ELF-1 (cell line): ENCODE data around the gene AGMO.
"Not testable (repeated sequence)": the region's sequence is repeated elsewhere in the genome, so short reads cannot be mapped to it uniquely, and the experiment has no call there.

Source experiments
- DNase-seq: peaks from one replicate; pipeline ENCODE4 v3.0.0-alpha.2; 2016; ENCODE audit warnings: low read depth, low spot score

Gene AGMO

DNA sequence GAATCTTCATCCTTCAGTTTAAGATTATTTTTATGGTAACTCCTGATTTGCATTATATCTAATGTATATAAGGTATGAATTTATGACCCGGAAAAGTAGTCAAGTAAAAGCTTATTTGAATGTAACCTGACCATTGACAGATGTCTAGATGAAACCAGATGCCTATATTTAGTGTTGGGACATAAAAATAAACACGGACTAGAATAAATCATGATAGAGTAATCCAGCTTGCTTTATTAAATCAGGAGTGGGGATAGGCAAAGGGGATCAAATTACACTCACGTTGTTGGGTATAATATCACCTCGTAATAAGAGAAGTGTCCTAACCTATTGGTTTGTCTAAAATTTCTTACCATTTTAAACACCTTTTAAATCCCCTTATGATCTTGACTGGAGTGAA lies 244.6 kb downstream of the AGMO start:
- no peak for DNase-seq

DNA sequence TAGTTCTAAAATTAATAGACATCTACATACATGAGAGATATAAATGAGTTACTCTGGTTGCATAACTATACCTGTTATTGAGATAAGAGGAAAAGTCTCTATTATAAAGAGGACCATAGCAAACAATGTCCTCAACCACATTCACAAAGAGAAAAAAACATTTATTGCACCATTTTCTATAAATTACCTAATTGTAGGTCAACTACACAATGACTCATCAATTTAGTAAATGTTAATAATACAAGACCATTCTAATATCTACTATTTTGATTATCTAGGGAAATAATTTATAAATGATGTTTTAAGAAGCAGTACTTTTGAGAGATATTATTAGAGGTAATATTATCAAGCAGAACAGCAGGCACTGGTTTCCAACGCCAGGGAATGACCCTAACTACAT lies 246.1 kb downstream of the AGMO start:
- DNase-seq, result no peak

DNA sequence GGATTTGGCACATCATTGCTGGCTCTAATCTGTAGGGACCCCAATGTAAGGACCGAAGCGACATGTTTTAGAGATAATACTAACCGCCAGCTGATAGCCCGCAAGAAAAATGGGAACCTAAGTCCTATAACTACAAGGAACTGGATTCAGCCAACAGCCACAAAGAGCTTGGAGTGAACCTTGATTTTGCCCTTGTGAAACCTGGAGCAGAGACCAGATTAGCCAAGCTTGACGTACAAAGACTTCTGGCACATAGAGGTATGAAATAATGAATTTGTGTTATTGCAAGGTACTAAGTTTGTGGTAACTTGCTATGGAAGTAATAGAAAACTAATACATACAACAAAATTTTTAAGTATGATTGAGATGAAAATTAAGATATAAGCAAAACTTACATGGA lies 246.9 kb downstream of the AGMO start:
- DNase-seq, result no peak

DNA sequence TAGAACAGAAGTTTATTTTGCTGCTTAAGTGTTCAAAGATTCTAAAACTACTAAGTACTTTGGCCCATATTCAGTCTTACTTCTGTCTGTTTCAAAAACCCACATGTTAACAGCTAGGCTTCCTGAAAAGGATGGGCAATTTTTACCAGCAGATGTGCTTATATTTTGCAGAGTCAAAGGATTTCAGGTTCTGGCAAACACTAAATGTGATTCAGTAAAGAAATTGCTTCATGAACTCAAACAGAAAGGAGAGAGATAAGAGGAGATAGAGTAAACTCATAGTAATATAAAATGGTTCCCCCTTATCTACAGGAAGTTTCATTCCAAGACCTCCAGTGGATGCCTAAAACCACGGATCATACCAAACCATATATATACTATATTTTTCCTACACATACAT lies 248.5 kb downstream of the AGMO start:
- DNase-seq, result no peak

DNA sequence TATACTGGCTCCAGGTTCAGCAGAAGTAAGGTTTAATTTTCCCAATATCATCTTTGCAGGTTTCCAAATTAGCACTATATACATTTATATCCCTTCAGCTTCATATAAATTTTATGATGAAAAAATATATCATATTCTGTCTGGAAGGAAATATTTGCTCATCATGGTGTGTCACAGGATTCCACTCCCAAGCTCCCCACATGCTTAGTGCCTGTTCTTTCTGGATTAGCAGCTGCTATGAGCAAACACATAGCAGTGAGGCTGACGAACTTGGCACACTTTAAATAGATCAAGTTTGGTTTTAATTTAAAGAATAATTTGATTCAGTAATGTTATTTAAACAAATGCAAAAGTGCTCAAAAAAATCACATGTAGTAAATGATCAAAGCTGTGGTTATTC lies 251.9 kb downstream of the AGMO start:
- no peak for DNase-seq

DNA sequence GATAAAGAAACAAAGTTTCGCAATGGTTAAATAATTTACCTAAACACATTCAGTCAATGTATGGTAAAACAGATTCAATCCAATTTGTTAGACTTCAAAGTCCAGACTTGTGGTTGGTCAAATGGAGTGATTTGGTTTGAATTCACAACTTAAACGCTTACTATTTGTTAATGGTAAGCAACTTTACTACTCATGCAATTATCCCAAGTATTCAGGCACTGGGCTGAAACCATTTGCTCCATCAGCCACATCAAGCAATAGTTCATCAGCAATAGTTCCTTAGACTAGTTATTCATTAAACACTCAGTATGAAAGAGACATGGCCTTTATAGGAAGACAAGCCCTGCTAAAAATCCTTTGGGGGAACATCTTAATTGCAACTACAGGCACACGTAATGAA lies 253.0 kb downstream of the AGMO start:
- no peak for DNase-seq

DNA sequence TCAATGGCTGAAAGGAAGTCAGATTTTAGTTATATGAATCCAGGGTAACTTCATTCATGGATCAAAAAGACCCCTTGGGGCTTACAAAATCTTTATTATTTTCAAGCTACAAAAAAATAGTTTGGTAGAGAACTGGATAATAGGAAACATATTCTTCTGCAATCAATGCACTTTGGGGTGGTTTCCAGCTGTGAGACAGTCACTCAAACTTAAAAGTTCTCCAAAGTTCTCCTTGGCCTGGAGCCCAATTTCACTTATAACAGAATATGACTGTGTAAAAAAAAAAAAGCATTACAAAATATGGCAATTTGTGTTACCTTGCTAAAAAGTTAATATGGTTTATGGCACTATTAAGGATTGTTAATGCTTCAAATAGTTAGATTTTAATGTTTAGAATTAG lies 255.5 kb downstream of the AGMO start:
- DNase-seq, result no peak

DNA sequence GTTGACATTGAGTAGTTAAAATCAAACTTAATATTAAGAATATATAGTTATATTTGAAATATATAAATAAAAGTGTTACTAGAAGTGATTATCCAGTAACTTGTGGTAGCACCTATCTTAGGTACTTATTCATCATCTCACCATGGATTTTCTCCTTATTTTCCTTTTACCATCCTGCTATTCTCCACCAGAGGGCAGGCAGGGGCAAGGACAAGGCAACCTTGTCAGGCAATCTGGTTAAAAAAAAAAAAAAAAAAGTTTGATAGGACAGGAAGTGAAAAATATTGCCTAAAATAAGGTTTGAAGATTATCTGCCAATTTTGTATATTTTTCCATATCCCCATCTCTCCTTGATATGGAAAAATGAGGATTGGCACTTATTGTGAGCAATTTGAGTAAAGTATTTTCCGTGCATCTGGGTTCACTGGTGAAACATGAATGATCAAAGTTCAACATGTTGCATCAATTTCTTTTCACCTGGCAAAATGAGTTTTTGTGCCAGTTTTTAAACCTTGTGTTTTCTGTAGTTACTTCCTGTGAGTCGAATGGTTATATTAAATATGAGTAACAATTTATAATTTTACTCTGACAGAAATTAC lies 256.7 kb downstream of the AGMO start:
- DNase-seq, result peak; percentile 10

DNA sequence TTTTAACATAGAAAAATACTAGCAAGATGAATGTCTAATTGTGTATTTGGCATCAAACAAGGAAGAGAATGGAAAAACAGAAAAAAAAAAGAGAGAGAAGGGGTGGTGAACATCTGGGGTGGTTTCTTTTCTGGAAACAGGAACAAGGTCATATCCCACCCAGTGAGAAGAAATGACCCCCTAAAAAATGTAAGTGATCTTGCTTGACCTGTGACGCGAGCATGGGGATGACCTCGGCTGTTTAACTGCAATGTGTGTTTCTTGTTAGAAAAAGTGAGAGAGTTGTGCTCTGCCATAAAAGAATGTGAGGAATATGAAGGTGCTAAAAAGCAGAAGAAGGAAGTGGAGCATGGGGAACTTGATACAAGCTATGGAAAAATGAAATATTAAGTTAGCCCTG lies 258.5 kb downstream of the AGMO start:
- no peak for DNase-seq

DNA sequence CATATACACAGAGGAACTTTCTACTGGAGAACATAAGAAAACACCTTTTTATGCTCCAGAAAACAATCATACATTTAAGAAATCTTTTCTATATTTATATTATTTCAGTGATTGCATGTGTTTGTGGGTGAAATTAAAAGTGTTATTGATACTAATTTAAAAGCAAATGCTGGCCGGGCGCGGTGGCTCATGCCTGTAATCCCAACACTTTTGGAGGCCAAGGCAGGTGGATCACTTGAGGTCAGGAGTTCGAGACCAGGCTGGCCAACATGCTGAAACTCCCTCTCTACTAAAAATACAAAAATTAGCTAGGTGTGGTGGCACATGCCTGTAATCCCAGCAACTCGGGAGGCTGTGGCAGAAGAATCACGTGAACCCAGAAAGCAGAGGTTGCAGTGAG lies 260.8 kb downstream of the AGMO start:
- DNase-seq, result not testable (repeated sequence)

DNA sequence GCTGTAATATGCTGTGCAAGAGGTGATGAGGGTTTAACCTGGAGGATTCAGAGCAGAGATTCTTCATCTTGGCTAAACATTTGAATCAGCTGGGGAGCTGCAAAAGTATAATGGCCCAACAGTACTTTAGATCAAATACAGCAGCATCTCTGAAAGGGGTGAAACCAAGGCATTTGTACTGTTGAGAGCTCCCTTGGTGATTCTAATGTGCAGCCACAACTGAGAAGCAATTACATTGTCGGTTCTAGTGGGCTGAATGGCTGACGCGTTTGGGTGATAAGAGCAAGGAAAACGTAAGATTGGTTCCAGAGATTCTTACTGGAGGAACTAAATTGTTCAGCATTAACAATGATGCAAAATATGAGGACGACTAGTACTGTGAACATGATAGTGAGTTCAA lies 269.7 kb downstream of the AGMO start:
- DNase-seq, result no peak

DNA sequence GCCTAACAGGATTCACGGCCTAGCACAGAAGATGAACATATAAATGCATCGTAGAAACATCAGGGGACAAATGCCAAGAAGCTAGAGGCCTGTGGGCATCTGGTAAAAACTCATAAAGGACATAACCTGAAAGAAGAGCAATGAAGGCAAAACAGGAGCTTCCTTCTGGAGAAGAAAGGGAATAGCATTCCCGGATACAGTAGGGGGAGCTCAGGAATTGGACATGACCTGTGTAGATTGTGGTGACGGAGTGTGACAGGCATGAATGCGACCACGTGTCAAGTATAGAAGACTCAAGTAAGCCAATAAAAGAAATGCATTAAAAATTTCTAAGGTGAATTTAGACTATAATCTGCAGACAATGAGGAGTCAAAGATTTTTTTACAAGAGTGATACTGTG lies 270.1 kb downstream of the AGMO start:
- DNase-seq, result no peak

DNA sequence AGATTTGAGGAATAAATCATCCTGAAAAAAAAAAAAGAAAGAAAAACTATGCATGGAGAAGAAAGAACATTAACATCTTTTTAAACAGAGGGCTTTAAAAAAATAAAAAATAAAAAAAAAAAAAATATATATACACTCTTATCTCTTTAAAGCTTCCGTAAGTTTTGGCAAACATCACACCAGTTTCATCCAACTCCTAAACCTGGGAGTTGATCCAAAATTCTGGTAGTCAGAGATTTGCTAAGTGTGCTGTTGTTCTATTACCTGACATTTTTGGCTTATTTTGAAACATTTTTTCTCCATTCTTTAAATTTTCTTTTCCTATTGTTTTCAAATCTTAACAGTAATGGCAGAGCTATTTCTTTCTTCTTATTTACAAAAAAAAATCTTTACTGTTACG lies 273.1 kb downstream of the AGMO start:
- no peak for DNase-seq

DNA sequence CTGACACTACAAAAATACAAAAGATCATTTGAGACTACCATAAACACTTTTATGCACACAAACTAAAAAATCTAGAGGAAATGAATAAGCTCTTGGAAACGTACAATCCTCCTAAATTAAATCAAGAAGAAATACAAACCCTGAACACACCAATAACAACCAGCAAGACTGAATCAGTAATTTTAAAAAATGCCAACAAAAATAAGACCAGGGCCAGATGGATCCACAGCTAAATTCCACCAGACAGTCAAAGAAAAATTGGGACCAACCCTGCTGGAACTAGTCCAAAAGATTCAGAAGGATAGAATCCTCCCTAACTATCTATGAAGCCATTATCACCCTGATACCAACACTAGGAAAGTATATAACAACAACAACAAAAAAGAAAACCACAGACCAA lies 277.4 kb downstream of the AGMO start:
- DNase-seq, result no peak

DNA sequence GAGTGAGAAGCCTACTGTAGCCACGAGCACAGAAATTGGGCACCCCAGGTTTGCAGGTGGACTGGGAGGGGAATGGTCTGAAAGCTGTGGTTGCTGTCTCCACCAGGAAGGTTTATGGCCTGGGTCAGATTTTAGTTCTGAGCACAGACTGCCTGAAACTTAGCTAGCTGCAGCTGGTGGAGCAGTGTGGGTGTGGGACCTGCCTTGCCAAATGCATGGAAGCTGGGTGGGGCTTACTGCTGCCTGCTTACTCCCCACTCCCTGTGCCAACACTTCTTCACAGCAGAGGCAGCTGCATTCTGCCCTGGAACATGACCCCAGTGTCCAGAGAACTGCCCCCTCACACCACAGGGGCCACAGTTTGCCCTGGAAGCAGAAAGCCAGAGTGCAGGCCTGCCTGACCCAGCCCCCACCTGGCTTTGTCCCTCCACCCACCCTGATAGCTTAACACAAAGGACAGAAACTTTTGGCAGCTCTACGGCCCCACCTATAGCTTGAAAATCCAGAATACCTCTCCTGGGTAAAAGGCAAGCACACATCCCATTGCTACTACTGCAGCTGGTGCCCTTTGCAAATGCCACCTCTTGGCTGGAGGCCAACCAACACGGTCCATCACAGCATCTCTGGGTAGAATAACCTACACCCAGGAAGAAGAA lies 281.6 kb downstream of the AGMO start:
- DNase-seq, result no peak

DNA sequence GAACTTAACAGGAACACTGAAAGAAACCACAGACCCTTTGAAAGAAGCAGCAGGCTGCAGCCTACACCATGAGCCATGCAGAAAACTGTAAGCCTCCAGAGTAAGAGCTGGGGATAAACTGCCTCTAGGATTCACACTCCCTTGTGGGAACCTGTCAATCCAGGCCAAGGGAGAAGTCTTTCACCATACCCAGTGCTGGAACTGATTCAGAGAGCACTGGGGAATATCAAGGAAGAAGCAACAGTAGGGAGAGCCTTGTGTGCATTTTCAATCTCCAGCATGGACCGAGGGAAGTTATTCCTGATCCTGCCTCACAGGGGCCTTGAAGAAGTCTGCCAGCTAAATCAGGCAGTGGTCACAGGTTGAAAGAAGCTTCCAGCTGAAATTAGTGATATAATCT lies 282.2 kb downstream of the AGMO start:
- no peak for DNase-seq

DNA sequence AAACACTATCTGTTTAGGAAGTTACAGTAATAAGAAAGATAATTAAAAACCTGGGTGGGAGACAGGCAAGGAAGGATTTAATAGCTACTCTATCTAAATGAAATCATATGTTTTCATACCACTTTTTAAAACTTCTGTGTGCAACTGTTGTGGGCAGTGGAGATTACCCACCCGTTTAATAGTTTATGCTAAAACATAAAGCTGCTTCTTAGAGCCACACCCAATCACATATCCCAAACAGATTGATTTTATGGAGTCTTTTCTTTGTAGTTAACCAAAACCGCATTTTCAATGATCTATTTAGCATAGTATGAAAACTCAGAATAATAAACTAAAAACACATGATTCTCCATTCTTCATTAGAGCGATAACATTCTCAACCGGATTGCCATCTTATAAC lies 304.1 kb downstream of the AGMO start:
- DNase-seq, result no peak

DNA sequence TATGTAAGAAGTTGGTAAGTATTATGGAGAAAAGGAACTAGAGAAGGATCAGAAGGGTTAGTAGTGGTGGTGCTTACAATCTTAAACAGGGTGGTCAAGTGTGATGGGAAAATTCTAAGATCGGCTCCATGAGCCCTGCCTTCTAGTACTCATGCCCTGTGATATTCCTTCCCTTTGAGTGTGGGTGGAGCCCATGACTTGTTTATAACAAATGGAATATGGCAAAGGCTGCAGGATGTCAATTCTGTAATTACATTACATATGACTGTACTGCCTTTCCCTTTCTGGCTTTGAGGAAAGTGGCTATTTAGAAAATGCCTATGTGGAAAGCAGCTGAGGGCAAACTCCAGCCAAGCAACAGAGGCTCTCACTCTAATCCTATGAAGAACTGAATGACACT lies 309.6 kb downstream of the AGMO start:
- no peak for DNase-seq

DNA sequence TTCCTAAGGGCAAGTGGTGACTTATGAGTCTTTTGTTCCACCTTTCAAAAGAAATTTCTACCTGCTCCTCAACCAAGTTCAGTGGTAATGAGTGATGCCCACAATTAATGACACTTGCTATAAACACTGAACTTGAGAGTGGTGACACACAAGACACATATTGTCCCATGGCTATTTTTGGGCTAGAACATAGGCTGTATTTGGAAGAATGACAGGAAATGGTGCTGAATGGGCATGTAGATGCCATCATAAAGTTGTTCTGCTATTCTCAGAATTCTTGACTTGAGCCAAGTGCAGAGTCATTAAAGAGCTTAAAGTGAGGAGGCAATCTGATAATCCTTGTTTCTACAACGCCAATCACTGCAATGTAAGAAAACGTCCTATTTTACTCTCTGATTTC lies 313.3 kb downstream of the AGMO start:
- DNase-seq, result no peak

DNA sequence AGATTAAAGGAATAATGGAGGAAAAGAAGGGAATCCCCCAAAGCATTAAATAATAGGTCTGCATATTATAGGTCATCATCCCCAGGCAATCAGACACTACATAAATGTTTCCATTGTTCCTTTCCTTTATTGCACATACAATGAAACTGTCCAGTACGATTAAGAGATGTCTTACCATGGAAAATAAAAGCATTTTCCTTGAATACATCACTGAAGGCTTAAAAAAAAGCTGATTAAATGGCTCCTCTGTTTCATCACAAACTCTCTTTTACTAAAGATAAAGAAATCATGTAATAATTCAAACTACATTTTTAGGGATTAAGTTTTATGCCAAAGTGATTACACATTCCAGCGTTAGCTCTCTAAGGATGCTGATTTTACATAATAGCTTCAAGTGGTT lies 316.0 kb downstream of the AGMO start:
- DNase-seq, result no peak

DNA sequence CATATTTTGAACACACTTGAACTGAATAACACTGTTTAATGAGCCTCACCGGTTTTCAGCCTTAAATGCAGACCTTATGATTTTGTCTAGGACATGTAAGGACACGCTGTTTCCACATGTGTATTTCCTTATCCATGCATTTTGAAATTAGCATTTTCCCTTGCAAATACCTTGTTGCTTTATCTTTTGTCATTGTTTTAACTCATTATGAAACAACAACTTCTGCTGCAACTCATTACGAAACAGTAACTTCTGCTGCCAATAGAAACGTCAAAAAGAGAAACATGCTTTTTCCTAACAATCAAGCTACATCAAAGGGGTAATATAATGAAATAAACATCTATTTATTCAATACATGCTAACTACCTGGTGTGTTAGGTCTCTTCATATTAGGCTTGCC lies 322.0 kb downstream of the AGMO start:
- DNase-seq, result no peak

DNA sequence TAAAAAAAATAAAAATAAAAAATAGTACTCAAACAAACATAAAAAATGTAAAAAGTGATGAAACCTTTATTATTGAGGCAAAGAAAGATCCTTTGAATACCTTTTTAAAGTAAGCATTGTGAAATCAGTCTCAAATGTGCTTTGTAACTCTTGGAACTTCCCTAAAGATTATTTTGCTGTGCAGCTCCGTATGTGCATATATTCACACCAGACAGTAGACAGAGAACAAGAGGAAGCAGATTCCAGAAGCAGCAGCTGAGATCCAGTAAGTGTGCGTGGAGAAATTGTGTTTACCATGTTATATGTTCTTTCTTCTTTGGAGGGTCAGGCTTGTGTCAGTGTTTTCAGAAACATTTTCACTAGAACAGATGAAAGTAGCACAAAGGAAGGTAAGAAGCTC lies 324.9 kb downstream of the AGMO start:
- DNase-seq, result no peak

DNA sequence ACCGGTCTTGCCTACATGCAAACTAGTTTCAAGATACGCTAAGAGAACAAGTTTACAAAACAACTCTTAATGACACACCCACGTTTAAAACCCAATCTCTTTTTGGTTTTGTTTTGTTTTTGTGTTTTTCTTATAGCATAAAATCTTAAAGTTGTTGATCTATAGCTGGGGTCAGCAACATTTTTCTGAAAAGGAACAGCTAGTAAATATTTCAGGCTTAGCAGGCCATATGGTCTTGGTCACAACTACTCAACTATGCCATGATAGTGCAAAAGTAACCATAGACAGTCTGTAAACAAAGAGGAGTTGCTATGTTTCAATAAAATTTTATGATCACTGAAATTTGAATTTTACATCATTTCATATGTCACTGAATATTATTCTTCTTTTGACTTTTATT lies 327.4 kb downstream of the AGMO start:
- DNase-seq, result no peak

DNA sequence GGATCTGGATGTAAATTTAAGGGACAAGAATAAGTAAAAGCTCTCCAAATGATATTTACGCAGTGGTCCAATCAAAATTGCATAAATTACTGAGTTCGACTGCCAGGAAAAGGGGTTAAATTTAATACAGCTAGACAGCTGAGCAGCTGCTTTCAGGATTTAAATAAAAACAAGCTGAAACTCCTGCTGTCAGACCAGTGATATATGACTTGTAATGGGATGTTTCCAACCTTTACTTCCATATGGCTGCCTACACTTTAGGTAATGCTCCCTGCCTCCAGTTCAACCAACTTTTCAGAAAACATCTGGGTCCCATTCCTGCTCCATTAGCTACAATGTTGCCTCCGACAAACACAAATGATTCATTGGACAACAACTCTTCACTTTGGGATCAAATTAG lies 333.0 kb downstream of the AGMO start:
- no peak for DNase-seq
